K562 (cell line): ENCODE data around the gene DHPS. TPM values are rescaled to one million over a fixed set of nuclear protein-coding genes. Genes with fewer than 3 reads are reported as not detected.
A peak's percentile ranks its signal among the peaks of the same experiment; 100 is the strongest.

ENCODE experiments used
- ATAC-seq: fragments of 200-7000 bp; cut with Tn5 transposase; 3 replicates; pipeline ENCODE4 v1.9.1; 2020; ENCODE audit warnings: moderate library complexity
- BruUV-seq: library from RNA; stranded (reverse); fragments of 400-500 nt; replicated peaks from 2 replicates; lab custom pipeline; 2021; lab: Mats Ljungman, UMichigan
- CTCF ChIA-PET: fragments of 300-600 bp; formaldehyde crosslinking; extraction: SDS; loops from one replicate; lab custom pipeline; 2021; ENCODE audit warnings: low intra/inter-chr PET ratio; lab: Yijun Ruan, JAX
- POLR2A ChIA-PET: fragments of 300-600, 350-650 bp; sonication (Branson Sonifier 250); formaldehyde crosslinking; extraction: SDS; loops from one replicate; lab custom pipeline; 2021; ENCODE audit warnings: antibody characterized with exemption, inconsistent platforms; lab: Yijun Ruan, JAX
- DNase-seq, 4 experiments: peaks; one replicate each; pipeline versions ENCODE4 v3.0.0 to v3.0.0-alpha.2; 2011 to 2018; ENCODE audit warnings: low spot score in 3 of 4, mixed read lengths in 3 of 4; ENCODE audit errors: extremely low read depth in 1 of 4
- FAIRE-seq: peaks from 2 replicates; lab custom pipeline; 2011; peaks lifted over from hg19 to GRCh38; lab: Jason Lieb, UNC
- H2AFZ ChIP-seq: 2 replicates; pipeline ENCODE4 v1.6.0; 2011; ENCODE audit warnings: low read depth, low read length, control low read depth, inconsistent platforms
- H3K27ac ChIP-seq: fragments of 200-600 bp; 3 replicates; pipeline ENCODE4 v1.8.0; 2011; ENCODE audit warnings: low read depth, mild to moderate bottlenecking, control low read depth, inconsistent platforms, low read length, moderate library complexity, mixed read lengths; ENCODE audit errors: extremely low read depth
- H3K27me3 ChIP-seq, 2 experiments: fragments of 300-600 bp in 1 of 2; 2 replicates in 1 of 2; 3 replicates in 1 of 2; pipeline versions ENCODE4 v1.6.0 to v1.8.0; 2011; ENCODE audit warnings: inconsistent platforms in 2 of 2, low read length in 2 of 2, mild to moderate bottlenecking in 1 of 2, mixed read lengths in 1 of 2, moderate library complexity in 1 of 2; ENCODE audit not compliant: control insufficient read depth in 2 of 2, insufficient read depth in 2 of 2
- H3K36me3 ChIP-seq: fragments of 300-600 bp; 3 replicates; pipeline ENCODE4 v1.8.0; 2011; ENCODE audit warnings: mild to moderate bottlenecking, low read length, inconsistent platforms; ENCODE audit not compliant: control insufficient read depth, insufficient read depth
- H3K4me1 ChIP-seq, 2 experiments: fragments of 200-600 bp in 1 of 2; replicated peaks in 1 of 2; 2 replicates in 1 of 2; 3 replicates in 1 of 2; pipeline versions ENCODE4 v1.5.1 to v1.8.0; 2011; ENCODE audit warnings: inconsistent platforms in 2 of 2, low read length in 2 of 2, mild to moderate bottlenecking in 1 of 2, mixed read lengths in 1 of 2, moderate library complexity in 1 of 2; ENCODE audit not compliant: control insufficient read depth in 2 of 2, insufficient read depth in 2 of 2
- H3K4me2 ChIP-seq: 2 replicates; pipeline ENCODE4 v1.6.1; 2011; ENCODE audit warnings: low read length, control low read depth, inconsistent platforms, mixed read lengths; ENCODE audit not compliant: insufficient read depth
- H3K4me3 ChIP-seq: fragments of 200-600 bp; sonication (generic), shearing (Covaris generic); 2 replicates; pipeline ENCODE4 v1.5.1; 2016; ENCODE audit warnings: control low read depth, inconsistent platforms
- H3K79me2 ChIP-seq: fragments of 200-600 bp; 3 replicates; pipeline ENCODE4 v1.8.0; 2011; ENCODE audit warnings: low read length, inconsistent platforms; ENCODE audit not compliant: control insufficient read depth, insufficient read depth
- H3K9ac ChIP-seq, 2 experiments: 2 replicates each; pipeline versions ENCODE4 v1.6.0 to v1.6.1; 2011; ENCODE audit warnings: low read depth in 2 of 2, low read length in 2 of 2, control low read depth in 1 of 2, inconsistent platforms in 1 of 2, mild to moderate bottlenecking in 1 of 2, mixed read lengths in 1 of 2; ENCODE audit not compliant: insufficient read depth in 1 of 2
- H3K9me1 ChIP-seq: one replicate; pipeline ENCODE4 v1.6.0; 2011; ENCODE audit warnings: inconsistent platforms, mild to moderate bottlenecking, low read length, moderate library complexity; ENCODE audit not compliant: control insufficient read depth, insufficient read depth
- H3K9me3 ChIP-seq: replicated peaks from 2 replicates; pipeline ENCODE4 v1.5.1; 2011; ENCODE audit warnings: low read depth, low read length, inconsistent platforms; ENCODE audit not compliant: control insufficient read depth, insufficient read depth
- H4K20me1 ChIP-seq: replicated peaks from 2 replicates; pipeline ENCODE4 v1.6.1; 2011; ENCODE audit warnings: low read length, inconsistent platforms, mixed read lengths; ENCODE audit not compliant: control insufficient read depth, insufficient read depth
- CHD4 ChIP-seq: fragments of 200-600 bp; sonication (generic); IDR thresholded peaks from 3 replicates; pipeline ENCODE4 v1.6.1; 2012; ENCODE audit warnings: low read depth, mild to moderate bottlenecking, mixed read lengths, low read length, inconsistent platforms; ENCODE audit not compliant: insufficient read depth, insufficient replicate concordance, poor library complexity, severe bottlenecking
- MBD2 ChIP-seq: sonication (generic); IDR thresholded peaks from 2 replicates; pipeline ENCODE4 v1.6.1; 2016; ENCODE audit warnings: low read depth, borderline replicate concordance
- NCOA6 ChIP-seq: fragments of 450-650 bp; IDR thresholded peaks from 2 replicates; pipeline ENCODE4 v1.6.1; 2017; ENCODE audit warnings: mild to moderate bottlenecking
- POLR2AphosphoS2 ChIP-seq: IDR thresholded peaks from 2 replicates; pipeline ENCODE4 v1.6.1; 2012; ENCODE audit warnings: low read length, improper control_type of control experiment
- POLR2G ChIP-seq: fragments of 200-400 bp; formaldehyde crosslinking; IDR thresholded peaks from 2 replicates; pipeline ENCODE4 v1.6.1; 2017; ENCODE audit warnings: low read depth, mild to moderate bottlenecking, antibody characterized with exemption, low read length, moderate library complexity
- SP1 ChIP-seq: sonication (generic); formaldehyde crosslinking; IDR thresholded peaks from 2 replicates; pipeline ENCODE4 v1.8.1; 2022; ENCODE audit warnings: mild to moderate bottlenecking, missing genetic modification reagents
- WHSC1 ChIP-seq: IDR thresholded peaks from one replicate; pipeline ENCODE4 v1.6.1; 2012; ENCODE audit warnings: low read length, control low read depth, inconsistent platforms
- ZFP36 ChIP-seq: fragments of 150-350 bp; IDR thresholded peaks from 2 replicates; pipeline ENCODE4 v1.6.1; 2018; ENCODE audit warnings: low read length, low read depth; ENCODE audit not compliant: partially characterized antibody
- ZKSCAN1 ChIP-seq: fragments of 150-350 bp; IDR thresholded peaks from 2 replicates; pipeline ENCODE4 v1.6.1; 2016; ENCODE audit warnings: low read depth, low read length
- ZNF830 ChIP-seq: fragments of 250-450 bp; sonication (Bioruptor Pico); IDR thresholded peaks from 2 replicates; pipeline ENCODE4 v1.5.0; 2021; ENCODE audit warnings: mild to moderate bottlenecking
- WGBS: fragments of 100-300 bp; shearing (Covaris generic); methylation state at CpG from one replicate; pipeline ENCODE4 v1.1.6; 2016; ENCODE audit warnings: low coverage, mixed read lengths; ENCODE audit not compliant: insufficient coverage; ENCODE audit errors: missing lambda C conversion rate; 5-methylcytosine and 5-hydroxymethylcytosine counted together
- in situ Hi-C: fragments of 300-500 bp; cut with MboI; formaldehyde crosslinking; loops from 4 replicates; pipeline ENCODE4 v1.15.0; 2018; ENCODE audit warnings: inconsistent platforms, mixed read lengths
- intact Hi-C: fragments of 100-400 bp; cut with micrococcal nuclease; formaldehyde crosslinking; loops from 2 replicates; pipeline ENCODE4 v1.14.2; 2022
- polyA plus RNA-seq, 8 experiments: library from polyadenylated mRNA; depleted of rRNA in 4 of 8; stranded (reverse) in 5 of 8; unstranded in 3 of 8; fragments of >200 nt; fragmentation: Nextera tagmentation in 2 of 8; fragmentation: Illumina TruSeq in 1 of 8; extraction: Ambion mirVana in 2 of 8; extraction: Trizol in 1 of 8; gene quantifications; 2 replicates each; pipeline versions ENCODE4 v1.2.1 to v1.2.3, GENCODE V29; 2011 to 2014; ENCODE audit warnings: inconsistent platforms in 1 of 8, missing spikeins in 1 of 8
- total RNA-seq, 7 experiments: library from RNA; depleted of rRNA in 6 of 7; stranded (reverse); fragments of >200 nt in 6 of 7; fragmentation: Illumina TruSeq in 2 of 7; extraction: Trizol in 2 of 7; gene quantifications; 2 replicates each; pipeline versions ENCODE4 v1.2.1 to v1.2.3, GENCODE V29; 2011 to 2021; ENCODE audit warnings: low replicate concordance in 1 of 7
- TF ChIP-seq, protein P1 (sequence below), 3 experiments: IDR thresholded peaks in 2 of 3; conservative IDR thresholded peaks in 1 of 3; 2 replicates each; pipeline ENCODE4 v1.5.1; 2011 to 2012; ENCODE audit warnings: low read length in 3 of 3, mild to moderate bottlenecking in 3 of 3, control low read depth in 2 of 3, improper control_type of control experiment in 1 of 3, inconsistent platforms in 1 of 3, low read depth in 1 of 3, mixed read lengths in 1 of 3, moderate library complexity in 1 of 3; ENCODE audit not compliant: insufficient read depth in 2 of 3
- TF ChIP-seq, protein P2 (sequence below): fragments of 450-650 bp; IDR thresholded peaks from 2 replicates; pipeline ENCODE4 v1.6.1; 2017; ENCODE audit warnings: mild to moderate bottlenecking, moderate library complexity
- TF ChIP-seq, protein P3 (sequence below): sonication (generic); formaldehyde crosslinking; IDR thresholded peaks from 2 replicates; pipeline ENCODE4 v1.8.0; 2022; ENCODE audit warnings: missing genetic modification reagents, mild to moderate bottlenecking, moderate library complexity, borderline replicate concordance
- TF ChIP-seq, protein P4 (sequence below): fragments of 450-650 bp; IDR thresholded peaks from 2 replicates; pipeline ENCODE4 v1.6.1; 2016
- TF ChIP-seq, protein P5 (sequence below): fragments of 250-450 bp; sonication (Bioruptor Pico); IDR thresholded peaks from 2 replicates; pipeline ENCODE4 v1.8.0; 2021; ENCODE audit warnings: moderate library complexity, mild to moderate bottlenecking, inconsistent platforms

Gene DHPS
- total and polyA plus RNA-seq, 9 of the 15 experiments (the other 6 are each of a cell fraction or from before 2014, with no cell fraction given): 47.1 to 110 (median 79.9) TPM

DNA sequence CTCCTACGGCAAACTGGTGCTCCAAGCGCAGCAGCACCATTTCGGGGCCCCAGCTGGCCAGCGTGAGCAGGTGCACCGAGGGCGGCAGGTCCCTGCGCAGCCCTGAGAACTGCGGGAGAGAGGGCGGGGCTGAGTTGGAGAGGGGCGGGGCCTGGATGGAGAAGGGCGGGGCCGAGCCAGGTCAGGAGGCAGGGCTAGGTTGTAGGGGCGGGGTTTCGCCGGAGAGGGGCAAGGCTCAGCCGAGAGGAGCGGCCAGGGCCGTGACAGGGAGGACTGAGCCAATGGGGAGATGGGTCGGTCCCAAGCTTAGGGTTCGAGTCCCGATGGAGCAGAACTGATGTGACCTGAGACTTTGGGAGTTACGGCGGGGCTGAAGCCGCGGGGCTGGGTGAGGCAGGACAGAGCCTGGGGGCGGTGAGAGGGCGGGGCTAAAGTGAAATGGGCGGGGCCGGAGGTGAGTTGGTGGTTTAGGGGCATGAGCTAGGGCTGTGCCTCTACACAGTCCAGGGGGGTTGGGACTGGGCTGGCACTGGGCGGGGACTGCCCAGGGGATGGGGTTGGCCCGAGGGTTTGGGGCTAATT is 34.1 kb downstream of the DHPS start:
- 26% methylated on average over 17 of the region's 31 CpGs for WGBS
- no peak for TF ChIP-seq SP1 (CRISPR knock-in tag)
- TF ChIP-seq WHSC1: no peak
- no peak for TF ChIP-seq ZNF830 (CRISPR knock-in tag)
- TF ChIP-seq NCOA6: no peak
- TF ChIP-seq CHD4: no peak
- peak; percentile 6 for TF ChIP-seq ZFP36
- TF ChIP-seq, protein P1, sequence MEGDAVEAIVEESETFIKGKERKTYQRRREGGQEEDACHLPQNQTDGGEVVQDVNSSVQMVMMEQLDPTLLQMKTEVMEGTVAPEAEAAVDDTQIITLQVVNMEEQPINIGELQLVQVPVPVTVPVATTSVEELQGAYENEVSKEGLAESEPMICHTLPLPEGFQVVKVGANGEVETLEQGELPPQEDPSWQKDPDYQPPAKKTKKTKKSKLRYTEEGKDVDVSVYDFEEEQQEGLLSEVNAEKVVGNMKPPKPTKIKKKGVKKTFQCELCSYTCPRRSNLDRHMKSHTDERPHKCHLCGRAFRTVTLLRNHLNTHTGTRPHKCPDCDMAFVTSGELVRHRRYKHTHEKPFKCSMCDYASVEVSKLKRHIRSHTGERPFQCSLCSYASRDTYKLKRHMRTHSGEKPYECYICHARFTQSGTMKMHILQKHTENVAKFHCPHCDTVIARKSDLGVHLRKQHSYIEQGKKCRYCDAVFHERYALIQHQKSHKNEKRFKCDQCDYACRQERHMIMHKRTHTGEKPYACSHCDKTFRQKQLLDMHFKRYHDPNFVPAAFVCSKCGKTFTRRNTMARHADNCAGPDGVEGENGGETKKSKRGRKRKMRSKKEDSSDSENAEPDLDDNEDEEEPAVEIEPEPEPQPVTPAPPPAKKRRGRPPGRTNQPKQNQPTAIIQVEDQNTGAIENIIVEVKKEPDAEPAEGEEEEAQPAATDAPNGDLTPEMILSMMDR (IDR thresholded peaks at IDR 0.05 in 2 of 3, conservative IDR thresholded peaks at IDR 0.05 in 1 of 3; ENCODE audit: insufficient read depth in 2 of 3, low read depth in 1 of 3, low read length in 3 of 3): 0 out of 6 replicates have a peak, but pooled peaks of 1 of the 3 experiments have one; percentile 22
- TF ChIP-seq POLR2AphosphoS2: 0 out of 2 replicates have a peak, but pooled peaks have one; percentile 24
- TF ChIP-seq, protein P2, sequence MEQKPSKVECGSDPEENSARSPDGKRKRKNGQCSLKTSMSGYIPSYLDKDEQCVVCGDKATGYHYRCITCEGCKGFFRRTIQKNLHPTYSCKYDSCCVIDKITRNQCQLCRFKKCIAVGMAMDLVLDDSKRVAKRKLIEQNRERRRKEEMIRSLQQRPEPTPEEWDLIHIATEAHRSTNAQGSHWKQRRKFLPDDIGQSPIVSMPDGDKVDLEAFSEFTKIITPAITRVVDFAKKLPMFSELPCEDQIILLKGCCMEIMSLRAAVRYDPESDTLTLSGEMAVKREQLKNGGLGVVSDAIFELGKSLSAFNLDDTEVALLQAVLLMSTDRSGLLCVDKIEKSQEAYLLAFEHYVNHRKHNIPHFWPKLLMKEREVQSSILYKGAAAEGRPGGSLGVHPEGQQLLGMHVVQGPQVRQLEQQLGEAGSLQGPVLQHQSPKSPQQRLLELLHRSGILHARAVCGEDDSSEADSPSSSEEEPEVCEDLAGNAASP: no peak
- TF ChIP-seq, protein P3, sequence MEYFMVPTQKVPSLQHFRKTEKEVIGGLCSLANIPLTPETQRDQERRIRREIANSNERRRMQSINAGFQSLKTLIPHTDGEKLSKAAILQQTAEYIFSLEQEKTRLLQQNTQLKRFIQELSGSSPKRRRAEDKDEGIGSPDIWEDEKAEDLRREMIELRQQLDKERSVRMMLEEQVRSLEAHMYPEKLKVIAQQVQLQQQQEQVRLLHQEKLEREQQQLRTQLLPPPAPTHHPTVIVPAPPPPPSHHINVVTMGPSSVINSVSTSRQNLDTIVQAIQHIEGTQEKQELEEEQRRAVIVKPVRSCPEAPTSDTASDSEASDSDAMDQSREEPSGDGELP (CRISPR knock-in tag): peak; percentile 24; the same call in 1 of the 2 replicates
- TF ChIP-seq, protein P4, sequence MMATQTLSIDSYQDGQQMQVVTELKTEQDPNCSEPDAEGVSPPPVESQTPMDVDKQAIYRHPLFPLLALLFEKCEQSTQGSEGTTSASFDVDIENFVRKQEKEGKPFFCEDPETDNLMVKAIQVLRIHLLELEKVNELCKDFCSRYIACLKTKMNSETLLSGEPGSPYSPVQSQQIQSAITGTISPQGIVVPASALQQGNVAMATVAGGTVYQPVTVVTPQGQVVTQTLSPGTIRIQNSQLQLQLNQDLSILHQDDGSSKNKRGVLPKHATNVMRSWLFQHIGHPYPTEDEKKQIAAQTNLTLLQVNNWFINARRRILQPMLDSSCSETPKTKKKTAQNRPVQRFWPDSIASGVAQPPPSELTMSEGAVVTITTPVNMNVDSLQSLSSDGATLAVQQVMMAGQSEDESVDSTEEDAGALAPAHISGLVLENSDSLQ: peak; percentile 26; the same call in 1 of the 2 replicates
- 0 out of 2 replicates have a peak, but pooled peaks have one; percentile 14 for TF ChIP-seq ZKSCAN1
- TF ChIP-seq, protein P5, sequence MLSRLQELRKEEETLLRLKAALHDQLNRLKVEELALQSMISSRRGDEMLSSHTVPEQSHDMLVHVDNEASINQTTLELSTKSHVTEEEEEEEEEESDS (CRISPR knock-in tag): no peak
- TF ChIP-seq MBD2: 0 out of 2 replicates have a peak, but pooled peaks have one; percentile 14
- 0 out of 2 replicates have a peak, but pooled peaks have one; percentile 24 for TF ChIP-seq POLR2G

More for the DNA sequence above, 34.1 kb downstream of the DHPS start:
- Histone ChIP-seq H3K36me3 (no peaks in the 10 kb centered on the region; the same call in 2 of the 3 replicates), H3K79me2 (no peaks in the 10 kb centered on the region), H3K9me3 (no peaks in the 10 kb centered on the region), H3K4me1 (peaks cover 4 to 27% of the 10 kb centered on the region in 2 experiments; a peak in 4 of 5 replicates), H3K4me2 (peak overlapping the region; percentile 71), H3K27ac (no peak overlapping the region), H3K4me3 (peak overlapping the region; percentile 48), H3K27me3 (no peaks in the 10 kb centered on the region), H3K9ac (peak overlapping the region in 1 of 2 experiments; percentile 41; a peak in 2 of 4 replicates), H3K9me1 (no peaks in the 10 kb centered on the region), H2AFZ (peak overlapping the region; percentile 66), H4K20me1 (no peaks in the 10 kb centered on the region)
- no TSS peak for BruUV-seq
- in situ Hi-C loops (no loop called here), intact Hi-C loops (no loop called here)
- DNase-seq: peak; percentile 78 to 94 (median 90)
- ChIA-PET POLR2A (interaction anchor here (0.6 kb wide), 1 partner anchor 25 kb away, joined by 4 read pairs; no protein-coding TSS in a partner anchor), CTCF (interaction anchor here (0.7 kb wide), 1 partner anchor 189 kb away, joined by 3 read pairs; no protein-coding TSS in a partner anchor)
- FAIRE-seq: peak; percentile 82
- ATAC-seq: peak; percentile 98
